COLO668 (cell line): ENCODE results near the gene MADD.
A peak's percentile ranks its signal among the peaks of the same experiment; 100 is the strongest.

Experiments used
- DNase-seq: peaks from one replicate; lab custom pipeline; 2025; ENCODE audit not compliant: unreplicated experiment; lab: John Stamatoyannopoulos, UW

The MADD gene

GRCh38 chr11:47269829-47270305 is at the start of gene MADD:
TSS of gene MADD (plus strand) at chr11:47270133.
- DNase-seq, result peak; percentile 98

DNA sequence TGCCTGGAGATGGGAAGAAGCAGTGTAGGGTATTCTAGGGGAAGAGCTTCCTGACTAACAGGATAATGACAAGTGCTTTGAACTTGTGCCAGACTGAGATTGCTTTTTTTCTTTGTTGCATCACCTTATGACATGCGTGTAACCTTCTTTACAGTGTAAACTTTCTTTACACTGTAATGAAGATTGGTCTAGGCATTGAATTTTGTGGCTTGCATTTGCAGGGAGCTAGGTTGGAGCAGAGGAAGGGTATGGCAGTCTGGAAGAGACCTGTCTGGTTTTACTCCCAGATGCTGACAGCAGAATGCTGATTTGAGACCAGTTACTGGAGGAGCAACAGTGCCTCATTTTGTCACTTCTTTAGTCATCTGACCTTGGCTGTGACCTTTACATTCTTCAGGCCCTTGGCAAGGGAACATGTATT is 49.5 kb upstream of the MADD start:
- no peak for DNase-seq

DNA sequence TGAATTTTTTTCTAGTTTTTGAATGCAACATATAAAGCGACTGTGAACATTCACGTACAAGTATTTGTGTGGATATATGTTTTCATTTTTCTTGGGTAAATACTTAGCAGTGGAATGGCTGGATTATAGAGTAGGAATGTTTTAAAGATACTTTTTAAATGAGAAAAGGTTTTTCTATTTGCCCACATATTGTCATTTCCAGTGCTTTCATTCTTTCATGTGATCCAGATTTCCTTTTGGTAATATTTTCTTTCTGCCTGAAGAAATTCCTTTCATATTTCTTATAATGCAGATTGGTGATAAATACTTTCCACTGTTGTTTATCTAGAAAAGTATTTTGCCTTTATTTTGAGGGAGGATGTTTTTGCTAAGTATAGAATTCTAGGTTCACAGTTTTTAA is 47.2 kb upstream of the MADD start:
- DNase-seq, result no peak

- no peak for DNase-seq
Observed at GRCh38 chr11:47225552-47226400, 44.2 kb upstream of the MADD start.

DNA sequence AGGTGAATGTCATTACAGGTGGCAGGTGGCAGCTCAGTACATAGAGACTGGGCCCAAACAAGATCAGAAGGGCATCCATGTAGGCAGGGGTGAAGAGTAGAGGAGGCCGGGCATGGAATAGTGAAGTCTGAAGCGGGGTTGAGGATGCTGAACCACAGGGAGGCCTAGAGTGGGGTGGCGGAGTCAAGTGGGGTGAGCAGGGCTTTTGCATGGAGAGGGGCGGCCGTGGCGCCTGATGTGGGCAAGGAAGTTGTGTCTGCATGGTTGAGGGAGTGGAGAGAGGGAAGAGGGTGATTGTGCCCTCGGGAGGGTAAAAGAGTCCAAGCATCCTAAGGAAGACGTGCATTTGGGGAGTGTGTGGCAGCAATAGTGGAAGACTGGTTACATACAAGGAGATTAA is 40.8 kb upstream of the MADD start:
- no peak for DNase-seq

DNA sequence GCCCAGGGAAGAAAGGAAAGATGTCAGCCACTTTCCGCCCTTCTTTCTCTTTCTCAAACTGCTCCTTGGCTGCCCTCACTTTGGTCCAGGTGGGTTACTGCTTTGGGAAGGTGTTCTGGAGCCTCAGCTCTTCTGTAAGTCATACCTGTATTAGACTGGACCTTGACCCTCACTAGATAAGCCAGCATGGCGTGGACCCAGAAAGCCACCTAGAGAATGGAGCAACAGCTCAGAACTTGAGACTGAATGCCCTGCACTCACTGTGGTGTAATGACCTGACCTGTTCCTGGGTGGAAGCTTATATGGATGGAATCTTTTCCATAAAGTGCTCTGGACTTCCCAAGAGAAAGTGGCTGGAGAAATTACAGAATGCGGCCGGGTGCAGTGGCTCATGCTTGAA is 36.9 kb upstream of the MADD start:
- no peak for DNase-seq

GRCh38 chr11:47233989-47234668 is 35.8 kb upstream of the MADD start:
- DNase-seq, result peak; percentile 25

- DNase-seq, result peak; percentile 43
Observed at GRCh38 chr11:47234669-47235100, 35.2 kb upstream of the MADD start.

DNA sequence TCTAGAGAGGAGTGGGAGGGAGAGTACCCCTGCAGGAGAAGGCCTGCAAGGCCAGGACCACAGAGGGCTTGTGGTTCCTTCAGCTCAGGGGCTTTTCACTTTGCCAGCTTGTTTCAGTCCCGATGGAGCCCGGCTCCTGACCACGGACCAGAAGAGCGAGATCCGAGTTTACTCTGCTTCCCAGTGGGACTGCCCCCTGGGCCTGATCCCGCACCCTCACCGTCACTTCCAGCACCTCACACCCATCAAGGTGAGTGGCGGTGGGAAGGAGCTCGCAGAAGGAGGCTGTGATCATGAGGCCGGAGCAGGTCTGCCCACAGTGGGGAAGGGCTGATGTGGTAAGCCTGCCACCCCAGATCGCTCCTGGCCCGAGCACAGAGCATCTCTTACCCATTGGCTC is 34.8 kb upstream of the MADD start:
- DNase-seq, result no peak

- DNase-seq, result peak; percentile 71
Observed at GRCh38 chr11:47236482-47236881, 33.5 kb upstream of the MADD start.

- no peak for DNase-seq
Observed at GRCh38 chr11:47239852-47240251, 30.1 kb upstream of the MADD start.

DNA sequence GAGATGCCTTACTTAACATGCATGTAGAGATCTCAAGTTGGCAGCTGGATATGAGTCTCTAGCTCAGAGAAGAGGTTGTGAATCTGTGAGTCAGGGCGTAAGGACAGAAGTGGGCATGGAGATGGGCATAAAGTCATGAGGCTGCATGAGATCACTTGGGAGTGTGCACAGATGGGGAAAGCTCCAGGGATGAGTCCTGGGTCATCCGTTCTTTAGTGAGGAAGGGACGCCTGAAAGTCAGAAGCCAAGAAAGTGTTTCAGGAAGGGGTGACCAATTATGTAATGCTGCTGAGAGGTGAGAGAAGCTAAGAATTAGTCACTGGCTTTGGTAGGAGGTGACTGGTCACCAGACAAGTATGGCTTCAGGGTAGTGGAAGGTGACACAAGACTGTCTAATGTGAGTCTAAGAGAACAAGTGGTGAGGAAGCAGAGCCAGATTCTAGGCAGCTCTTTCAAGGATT is 28.1 kb upstream of the MADD start:
- DNase-seq, result no peak

GRCh38 chr11:47242596-47243192 is 27.2 kb upstream of the MADD start:
- DNase-seq, result no peak

GRCh38 chr11:47243454-47243853 is 26.5 kb upstream of the MADD start:
- DNase-seq, result no peak

GRCh38 chr11:47244448-47245350 is 25.2 kb upstream of the MADD start:
- no peak for DNase-seq

DNA sequence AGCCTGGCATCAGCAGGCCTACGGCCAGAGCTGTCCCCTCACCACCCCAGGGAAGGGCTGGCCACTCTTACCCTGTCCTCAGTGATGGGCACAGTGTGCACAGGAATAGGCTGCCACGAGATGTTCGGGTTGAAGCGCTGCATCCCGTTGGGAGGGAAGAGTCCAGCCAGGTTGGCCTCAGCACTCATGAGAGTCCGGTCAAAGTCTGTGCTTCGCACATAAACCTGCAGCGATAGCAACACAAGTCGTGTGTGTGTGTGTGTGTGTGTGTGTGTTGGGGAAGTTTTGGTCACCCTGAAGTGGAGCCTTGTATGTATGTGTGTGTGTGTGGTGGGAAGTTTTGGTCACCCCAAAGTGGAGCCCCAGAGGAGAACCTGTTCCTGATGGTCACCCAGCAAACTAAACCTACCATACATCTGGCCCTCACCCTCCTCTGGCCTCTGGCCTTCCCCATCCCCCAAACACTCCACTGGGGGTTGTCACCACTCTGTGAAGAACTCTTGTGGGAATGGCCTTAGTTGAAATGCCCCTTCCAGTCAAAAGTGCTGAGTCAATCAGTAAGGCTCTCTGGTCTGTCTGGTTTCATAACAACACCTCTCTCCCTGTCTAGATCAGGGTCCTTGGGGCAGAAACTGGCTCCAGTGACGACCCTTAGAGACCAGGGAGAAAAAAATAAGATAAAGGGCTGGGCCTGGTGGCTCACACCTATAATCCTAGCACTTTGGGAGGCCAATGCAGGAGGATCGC is 24.1 kb upstream of the MADD start:
- no peak for DNase-seq

GRCh38 chr11:47247502-47247901 is 22.4 kb upstream of the MADD start:
- DNase-seq, result no peak

- DNase-seq, result no peak
Observed at GRCh38 chr11:47248304-47248663, 21.6 kb upstream of the MADD start.

- DNase-seq, result peak; percentile 94
Observed at GRCh38 chr11:47248664-47249377, 21.1 kb upstream of the MADD start, which contains the start of gene ACP2. TSS of gene ACP2 (minus strand) at chr11:47248814. CDS start at chr11:47248789, 25 bp downstream.
